ENCODE data around the gene PIK3AP1.
"Not testable (repeated sequence)": the region's sequence is repeated elsewhere in the genome, so short reads cannot be mapped to it uniquely, and the experiment has no call there.

PIK3AP1 gene

GRCh38 chr10:96695975-96696634 is 24.2 kb downstream of the PIK3AP1 start:
- no peak for DNase-seq

GRCh38 chr10:96695366-96695765 is 24.9 kb downstream of the PIK3AP1 start:
- DNase-seq: no peak

GRCh38 chr10:96693431-96693830 is 26.9 kb downstream of the PIK3AP1 start:
- DNase-seq: no peak

DNA sequence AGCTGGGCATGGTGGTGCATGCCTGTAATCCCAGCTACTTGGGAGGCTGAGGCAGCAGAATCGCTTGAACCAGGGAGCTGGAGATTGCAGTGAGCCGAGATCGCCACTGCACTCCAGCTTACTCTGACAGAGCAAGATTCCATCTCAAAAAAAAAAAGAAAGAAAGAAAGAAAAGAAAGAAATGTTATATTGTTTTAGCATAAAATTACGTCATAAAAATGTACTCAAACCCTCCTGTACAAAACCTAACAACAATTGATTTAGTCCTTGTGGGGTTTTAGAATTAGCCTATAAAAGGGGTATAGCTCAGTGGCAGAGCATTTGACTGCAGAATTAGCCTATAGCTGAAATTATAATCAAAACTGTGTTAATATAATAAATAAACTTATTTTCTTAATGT is 27.9 kb downstream of the PIK3AP1 start:
- no peak for DNase-seq

GRCh38 chr10:96691761-96692160 is 28.6 kb downstream of the PIK3AP1 start:
- DNase-seq: no peak

GRCh38 chr10:96690755-96691730 is 29.3 kb downstream of the PIK3AP1 start:
- DNase-seq: no peak

DNA sequence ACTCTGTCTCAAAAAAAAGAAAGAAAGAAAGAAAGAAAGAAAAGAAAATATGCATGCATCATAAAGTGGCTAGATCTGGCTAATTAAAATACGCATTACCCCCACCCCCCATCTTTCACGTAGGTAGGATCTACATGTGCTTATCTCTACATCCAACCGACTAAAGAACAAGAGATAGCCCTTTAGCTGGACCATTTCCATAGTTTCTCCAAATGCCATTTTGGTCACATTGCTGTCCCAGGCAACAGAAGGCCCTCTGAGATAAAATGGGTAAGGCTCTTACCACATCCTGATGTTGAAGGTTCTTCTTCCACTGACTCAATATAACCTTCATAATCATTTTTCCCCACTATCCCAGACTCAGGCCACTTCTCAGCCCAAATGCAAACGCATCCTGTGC is 31.5 kb downstream of the PIK3AP1 start:
- no peak for DNase-seq

DNA sequence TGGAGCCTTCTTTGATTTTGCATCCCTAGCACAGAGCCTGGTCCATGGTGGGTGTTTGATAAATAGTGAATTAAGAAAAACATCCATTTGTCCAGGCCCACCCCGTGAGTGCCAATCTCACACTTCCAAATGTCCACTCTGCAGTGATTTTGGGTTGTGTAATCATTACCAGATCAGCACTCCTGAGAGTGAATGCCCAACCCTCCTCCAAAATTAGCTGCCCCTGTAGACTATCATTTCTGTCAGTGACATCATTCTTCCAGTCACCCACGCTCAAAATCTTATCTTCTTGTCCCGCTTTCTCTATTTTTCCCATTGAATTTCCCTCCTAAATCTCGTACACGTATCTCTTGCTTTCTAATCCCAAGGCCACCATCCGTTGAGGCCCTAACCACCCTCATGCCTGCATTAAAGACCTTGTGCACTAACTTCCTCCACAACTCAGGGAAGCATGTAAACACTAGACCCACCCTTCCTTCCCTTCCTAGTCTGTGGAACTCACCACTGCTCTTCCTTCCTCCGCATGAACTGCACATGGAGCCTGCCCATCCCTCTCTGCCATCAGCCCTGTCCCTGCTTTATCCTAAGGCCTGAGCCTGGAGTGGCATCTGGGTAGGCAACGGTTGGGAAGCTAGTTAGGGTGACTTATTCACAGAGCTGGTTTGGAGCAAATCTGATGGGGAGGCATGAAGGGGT is 32.8 kb downstream of the PIK3AP1 start:
- DNase-seq: no peak

- DNase-seq: no peak
These were observed 33.8 kb downstream of the PIK3AP1 start for GRCh38 chr10:96686514-96686913.

DNA sequence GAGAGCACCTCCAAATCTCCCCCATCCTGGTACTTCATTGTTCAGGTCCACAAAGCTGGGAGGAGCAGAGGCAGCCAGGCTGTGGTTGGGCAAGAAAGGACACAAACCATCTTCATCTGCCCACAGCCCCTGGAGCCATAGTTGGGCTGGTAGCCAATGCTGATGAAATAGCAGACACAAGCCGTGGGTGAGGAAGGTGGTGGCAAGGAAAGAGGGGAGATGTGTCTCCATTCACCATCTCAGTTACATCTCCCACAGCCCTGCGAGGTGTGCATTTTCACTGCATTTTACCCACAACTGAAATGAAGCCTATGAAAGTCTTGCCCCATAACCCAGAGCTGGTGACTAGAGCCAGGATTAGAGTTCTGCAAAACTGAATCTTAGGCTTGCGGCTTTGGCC is 35.0 kb downstream of the PIK3AP1 start:
- DNase-seq: no peak

GRCh38 chr10:96684826-96685225 is 35.5 kb downstream of the PIK3AP1 start:
- DNase-seq: no peak

- no peak for DNase-seq
These were observed 36.6 kb downstream of the PIK3AP1 start for GRCh38 chr10:96683710-96684109.

GRCh38 chr10:96683065-96683464 is 37.2 kb downstream of the PIK3AP1 start:
- DNase-seq: no peak

DNA sequence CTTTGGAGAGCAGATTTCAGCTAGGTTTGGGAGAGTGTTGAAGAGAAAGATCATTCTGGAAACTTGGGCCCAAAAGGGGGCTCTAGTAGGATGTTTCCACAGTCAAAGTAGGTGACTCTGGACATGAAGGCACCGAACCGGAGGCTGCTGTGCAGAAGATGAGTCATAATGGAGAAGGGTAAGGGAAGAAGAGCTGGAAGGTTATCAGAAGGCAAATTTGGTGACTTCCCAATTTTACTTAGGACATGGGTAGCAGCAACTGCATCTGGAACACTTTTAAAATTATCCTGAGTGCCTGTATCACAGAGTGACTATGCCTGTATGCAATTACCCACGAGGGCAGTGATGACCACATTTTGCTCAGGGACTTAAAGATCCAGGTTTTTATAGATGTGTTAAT is 38.8 kb downstream of the PIK3AP1 start:
- DNase-seq: no peak

- not testable (repeated sequence) for DNase-seq
These were observed 39.9 kb downstream of the PIK3AP1 start for GRCh38 chr10:96680463-96680862.

DNA sequence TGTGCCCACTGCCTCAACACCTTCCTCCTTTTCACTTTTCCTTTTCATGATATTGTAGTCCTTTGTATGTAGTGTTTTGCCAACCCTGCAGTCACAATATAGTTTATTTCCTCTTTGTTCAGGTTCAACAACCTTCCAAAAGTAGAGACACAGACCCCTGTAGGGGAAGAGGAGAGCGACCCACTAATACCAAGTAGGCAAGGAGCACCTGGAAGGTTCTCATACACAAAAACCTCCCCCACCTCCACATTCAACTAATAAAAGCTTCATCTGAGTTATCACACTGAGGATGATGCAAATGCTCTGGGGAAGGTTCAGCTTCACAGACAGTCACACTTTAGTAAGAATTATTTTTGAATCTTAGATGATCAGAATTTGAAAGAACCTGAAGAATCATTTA is 41.6 kb downstream of the PIK3AP1 start:
- no peak for DNase-seq

DNA sequence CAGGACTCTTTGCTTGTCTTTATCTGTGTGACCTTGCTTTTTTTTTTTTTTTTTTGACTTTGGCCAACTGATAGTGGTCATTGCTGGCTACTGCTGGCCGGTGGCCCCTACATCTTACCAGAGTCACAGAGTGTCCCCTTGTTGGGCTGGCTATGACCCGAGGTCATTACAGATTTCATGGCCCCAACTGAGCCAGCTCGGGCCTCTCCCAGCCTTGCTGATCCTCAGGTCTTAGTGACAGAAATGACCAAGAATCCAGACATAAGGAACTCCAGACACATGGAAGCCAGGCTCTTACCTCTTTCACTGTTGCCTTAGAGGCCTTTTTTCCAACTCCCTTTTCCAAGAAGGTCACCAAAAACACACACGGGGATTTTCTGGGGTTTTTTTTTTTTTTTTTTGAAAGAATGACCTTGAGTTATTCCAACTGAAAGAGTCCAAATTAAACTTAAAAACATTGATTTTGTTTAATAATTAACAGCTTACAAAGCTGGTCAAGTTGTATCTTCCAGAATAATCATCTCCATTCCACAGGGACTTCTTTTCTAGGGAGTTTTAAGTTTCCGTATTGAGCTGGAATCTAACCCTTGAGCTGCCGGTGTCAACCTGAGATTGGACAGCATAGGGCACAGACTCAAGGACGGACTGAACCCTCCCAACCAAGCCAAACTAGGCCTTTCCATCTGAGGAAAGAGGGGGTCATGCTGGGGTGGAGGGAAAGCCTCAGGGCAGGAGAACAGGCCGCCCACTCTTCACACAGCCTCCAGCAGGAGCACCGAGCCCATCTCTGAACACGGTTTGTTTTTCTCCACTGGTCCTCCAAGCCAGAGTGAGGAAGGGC is 43.8 kb downstream of the PIK3AP1 start:
- DNase-seq: no peak

DNA sequence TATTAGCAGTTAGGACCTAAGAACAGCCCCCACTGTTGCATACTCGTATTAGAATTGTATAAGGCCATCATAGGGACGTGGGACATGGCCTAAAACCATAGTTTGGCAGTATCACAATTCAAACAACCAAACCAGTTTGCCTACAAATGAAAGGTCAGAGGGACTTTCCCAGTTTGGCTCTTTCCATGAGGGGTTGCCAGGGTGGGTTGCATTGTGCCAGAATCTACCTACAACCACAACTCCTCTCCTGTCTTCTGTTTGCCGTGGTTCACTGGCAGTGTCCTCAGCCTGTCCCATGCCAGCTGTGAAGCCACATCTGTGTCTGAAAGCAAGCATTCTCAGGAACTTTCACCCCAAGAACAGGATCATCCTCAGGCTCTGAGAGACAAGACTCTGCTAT is 44.5 kb downstream of the PIK3AP1 start:
- no peak for DNase-seq

DNA sequence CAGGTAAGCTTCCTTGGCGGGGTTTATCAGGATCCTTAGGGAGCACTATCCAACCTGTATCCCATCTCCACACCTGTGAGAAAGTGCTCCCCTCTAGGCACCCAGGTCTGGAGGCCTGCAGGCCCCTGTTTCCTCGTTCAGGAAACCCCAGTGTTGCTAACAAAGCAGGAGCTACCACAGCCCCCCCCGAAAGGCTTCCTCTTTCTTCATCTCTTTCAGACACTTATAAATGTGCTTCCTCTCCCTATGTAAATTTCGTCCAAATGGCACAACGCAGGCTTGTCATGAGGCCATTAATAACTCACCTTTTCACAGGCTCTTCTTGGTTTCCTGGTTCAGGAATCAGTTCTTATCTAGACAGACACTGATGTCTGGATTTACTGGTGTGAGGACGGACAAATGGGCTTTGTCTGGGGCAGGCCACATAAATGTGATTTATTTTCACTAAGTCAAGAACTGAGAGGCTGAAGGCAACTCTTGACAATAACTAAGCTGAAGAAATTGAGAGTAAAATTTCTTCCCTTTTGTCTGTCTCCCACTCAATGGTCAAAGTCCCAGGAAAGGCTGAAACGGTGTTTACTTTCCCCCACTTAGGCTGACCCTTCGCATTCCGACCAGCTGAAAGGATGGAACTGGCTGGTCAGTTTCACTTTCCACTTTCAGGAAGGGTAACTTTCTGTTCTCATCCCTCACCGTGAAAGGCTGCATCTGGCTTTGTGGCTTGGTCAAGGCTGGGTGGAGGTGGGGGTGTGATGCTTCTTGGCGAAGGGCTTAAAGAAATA is 46.8 kb downstream of the PIK3AP1 start:
- DNase-seq: no peak

DNA sequence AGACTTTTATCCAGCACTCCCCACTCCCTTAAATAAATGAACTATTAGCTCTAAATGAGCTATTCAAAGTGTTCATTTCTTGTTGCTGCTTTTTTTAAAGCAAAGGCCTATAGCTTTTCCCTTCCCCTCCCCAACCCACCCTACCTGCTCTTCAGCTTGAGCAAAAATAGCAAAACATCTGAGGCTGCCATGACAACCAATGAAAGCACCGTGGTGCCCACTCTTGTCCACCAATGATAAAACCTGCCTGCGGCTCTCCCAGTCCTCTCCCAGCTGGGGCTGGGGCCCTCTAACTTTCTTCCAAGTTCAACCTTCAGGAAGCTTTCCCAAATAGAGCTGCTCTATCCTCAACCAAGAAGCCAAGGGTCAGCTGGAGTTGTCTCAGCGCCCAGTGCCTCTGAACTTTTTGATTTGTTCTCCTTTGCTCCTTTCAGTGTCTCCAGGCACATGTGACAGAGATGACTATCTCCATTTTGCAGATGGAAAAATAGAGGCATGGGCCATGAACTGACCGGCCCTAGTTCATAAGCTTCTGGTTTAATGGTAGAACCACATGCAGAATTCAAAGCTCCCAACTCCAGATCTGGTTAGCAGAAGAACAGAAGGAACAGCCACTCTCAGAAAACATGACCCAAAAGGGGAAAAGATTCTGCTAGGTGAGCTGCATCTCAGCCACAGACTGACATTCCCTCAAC is 47.7 kb downstream of the PIK3AP1 start:
- no peak for DNase-seq

DNA sequence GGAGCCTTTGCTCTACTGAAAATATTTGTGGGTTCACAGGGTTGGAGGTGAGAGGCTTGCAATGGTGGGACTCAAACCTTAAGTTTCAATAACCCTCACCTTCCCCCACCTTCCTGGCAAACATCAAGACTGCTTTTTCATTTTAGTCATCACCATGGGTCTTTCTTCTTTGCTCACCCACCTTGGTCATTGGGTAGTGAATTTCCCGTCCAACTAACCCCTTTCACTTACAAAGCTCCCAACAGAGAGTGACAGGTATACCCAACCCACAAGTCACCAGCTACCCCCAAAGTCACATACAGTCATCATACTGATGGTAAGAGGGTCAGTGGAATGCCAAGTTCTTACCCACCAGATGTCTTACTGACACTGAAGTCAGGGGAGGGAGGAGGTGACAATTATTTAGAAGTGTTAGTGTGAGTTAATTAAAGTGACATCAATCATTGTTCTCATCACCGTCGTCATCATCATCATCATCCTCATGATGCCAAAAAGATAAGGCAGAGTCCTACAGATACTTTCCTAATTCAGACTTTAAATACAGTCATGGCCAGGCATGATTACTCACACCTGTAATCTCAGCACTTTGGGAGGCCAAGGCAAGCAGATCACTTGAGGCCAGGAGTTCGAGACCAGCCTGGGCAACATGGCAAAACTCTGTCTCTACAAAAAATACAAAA is 49.0 kb downstream of the PIK3AP1 start:
- no peak for DNase-seq
